ENCODE results near the gene IFT172. TPM values are rescaled to one million over a fixed set of nuclear protein-coding genes. Genes with fewer than 3 reads are reported as not detected.

IFT172 gene
- total and polyA plus RNA-seq, 2 donors (not counting 3 experiments of a cell fraction or from before 2014, with no cell fraction given): 29.4 to 34.1 TPM

DNA sequence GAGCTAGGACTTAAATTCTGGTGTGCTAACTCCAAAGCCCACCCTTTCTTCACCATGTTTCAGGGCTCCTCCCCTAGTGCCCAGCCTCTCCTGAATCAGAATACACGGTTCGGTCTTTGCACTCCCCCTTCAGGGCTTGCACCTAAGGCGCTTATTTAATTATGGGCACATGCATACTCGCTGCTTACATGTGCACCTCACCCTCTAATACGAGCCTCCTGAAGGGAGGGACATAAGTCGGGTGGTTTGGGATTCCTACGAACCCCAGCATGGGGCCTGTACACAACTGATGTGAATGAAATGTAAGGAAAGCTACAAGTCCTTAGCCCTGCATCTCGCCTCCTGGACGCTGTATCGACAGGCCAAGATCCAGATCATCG lies 435 bp downstream of the IFT172 start:
- H3K4me1 ChIP-seq (ENCODE audit: control insufficient read depth, extremely low read depth, insufficient read depth, low read length): peaks cover 13% of the 10 kb centered on the region
- peak overlapping the region; percentile 0 for H3K27ac ChIP-seq (ENCODE audit: insufficient read depth, low read depth, low read length)
- peak overlapping the region; percentile 41 for H3K4me2 ChIP-seq (ENCODE audit: insufficient read depth, low read length)
- ChIA-PET POLR2A (no interaction called here), CTCF (interaction anchor here (1.2 kb wide), 1 partner anchor 132 kb away, joined by 3 read pairs; no protein-coding TSS in a partner anchor)
- H3K4me3 ChIP-seq (replicated peaks in 1 of 3; ENCODE audit: insufficient read depth in 1 of 3, low read depth in 1 of 3, low read length in 3 of 3): peak overlapping the region; percentile 3 to 64 (median 56)
- peak overlapping the region; percentile 10 for H3K9ac ChIP-seq (replicated peaks; ENCODE audit: extremely low read depth, insufficient read depth, low read length)
- dilution Hi-C loops (cut with MboI; ENCODE audit: extremely low pct_ligation_motif_present, low sequenced_read_pairs): no loop called here
- H3K36me3 ChIP-seq (ENCODE audit: control insufficient read depth in 2 of 2, extremely low read depth in 1 of 2, insufficient read depth in 2 of 2, low read length in 2 of 2): peaks cover 0 to 6% of the 10 kb centered on the region in 2 experiments
- DNase-seq (ENCODE audit: low read depth, low spot score) (peak; percentile 48), FAIRE-seq (no peak)
- intact Hi-C loops (cut with micrococcal nuclease): loop anchor here (1.0 to 2.0 kb wide), 4 partner anchors 60 to 140 kb away; partner anchors contain the start of genes CCDC121, EIF2B4, GPN1 and NRBP1
- H3K79me2 ChIP-seq (ENCODE audit: control insufficient read depth, insufficient read depth, low read length): no peaks in the 10 kb centered on the region
- peak overlapping the region; percentile 49 for H2AFZ ChIP-seq (ENCODE audit: low read depth, low read length)
- H3K27me3 ChIP-seq (ENCODE audit: control insufficient read depth in 2 of 2, insufficient read depth in 2 of 2, low read length in 2 of 2): no peaks in the 10 kb centered on the region
- no peaks in the 10 kb centered on the region for H3K9me3 ChIP-seq (replicated peaks; ENCODE audit: control insufficient read depth, insufficient read depth, low read length)
- no peaks in the 10 kb centered on the region for H3K9me1 ChIP-seq (replicated peaks; ENCODE audit: control insufficient read depth, extremely low read depth, insufficient read depth, low read length)
- no peaks in the 10 kb centered on the region for H4K20me1 ChIP-seq (replicated peaks; ENCODE audit: control insufficient read depth, extremely low read depth, insufficient read depth, low read length)
- BruUV-seq (replicated peaks): TSS peak; percentile 24
- no peak for TF ChIP-seq EZH2 (IDR thresholded peaks at IDR 0.05; ENCODE audit: borderline replicate concordance, low read depth, low read length, severe bottlenecking)
- no peak for TF ChIP-seq JUN (IDR thresholded peaks at IDR 0.05; ENCODE audit: borderline replicate concordance, insufficient read depth, insufficient read length, low read depth)
- no peak for TF ChIP-seq FOS (IDR thresholded peaks at IDR 0.05; ENCODE audit: borderline replicate concordance, insufficient read depth, low read length)
- TF ChIP-seq, protein P1, sequence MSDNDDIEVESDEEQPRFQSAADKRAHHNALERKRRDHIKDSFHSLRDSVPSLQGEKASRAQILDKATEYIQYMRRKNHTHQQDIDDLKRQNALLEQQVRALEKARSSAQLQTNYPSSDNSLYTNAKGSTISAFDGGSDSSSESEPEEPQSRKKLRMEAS (IDR thresholded peaks at IDR 0.05; ENCODE audit: insufficient read depth, insufficient read length): no peak
- no peak for TF ChIP-seq GATA2 (IDR thresholded peaks at IDR 0.05; ENCODE audit: insufficient read depth, insufficient read length, low read depth, low read length)
- no peak for TF ChIP-seq POLR2AphosphoS5 (IDR thresholded peaks at IDR 0.05; ENCODE audit: insufficient read depth, low read depth, low read length)
- TF ChIP-seq, protein P2, sequence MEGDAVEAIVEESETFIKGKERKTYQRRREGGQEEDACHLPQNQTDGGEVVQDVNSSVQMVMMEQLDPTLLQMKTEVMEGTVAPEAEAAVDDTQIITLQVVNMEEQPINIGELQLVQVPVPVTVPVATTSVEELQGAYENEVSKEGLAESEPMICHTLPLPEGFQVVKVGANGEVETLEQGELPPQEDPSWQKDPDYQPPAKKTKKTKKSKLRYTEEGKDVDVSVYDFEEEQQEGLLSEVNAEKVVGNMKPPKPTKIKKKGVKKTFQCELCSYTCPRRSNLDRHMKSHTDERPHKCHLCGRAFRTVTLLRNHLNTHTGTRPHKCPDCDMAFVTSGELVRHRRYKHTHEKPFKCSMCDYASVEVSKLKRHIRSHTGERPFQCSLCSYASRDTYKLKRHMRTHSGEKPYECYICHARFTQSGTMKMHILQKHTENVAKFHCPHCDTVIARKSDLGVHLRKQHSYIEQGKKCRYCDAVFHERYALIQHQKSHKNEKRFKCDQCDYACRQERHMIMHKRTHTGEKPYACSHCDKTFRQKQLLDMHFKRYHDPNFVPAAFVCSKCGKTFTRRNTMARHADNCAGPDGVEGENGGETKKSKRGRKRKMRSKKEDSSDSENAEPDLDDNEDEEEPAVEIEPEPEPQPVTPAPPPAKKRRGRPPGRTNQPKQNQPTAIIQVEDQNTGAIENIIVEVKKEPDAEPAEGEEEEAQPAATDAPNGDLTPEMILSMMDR (IDR thresholded peaks at IDR 0.05; ENCODE audit: extremely low read depth in 1 of 2, insufficient read depth in 1 of 2, low read depth in 1 of 2, low read length in 2 of 2): no peak
- TF ChIP-seq POLR2A (IDR thresholded peaks at IDR 0.05; ENCODE audit: low read depth, low read length): no peak
- TF ChIP-seq MYC (IDR thresholded peaks at IDR 0.05; ENCODE audit: low read depth, low read length): no peak
